Endodermal cell (in vitro differentiated cells): ENCODE results near the gene TRIM50. TPM values are rescaled to one million over a fixed set of nuclear protein-coding genes. Genes with fewer than 3 reads are reported as not detected.

Experiments used
- DNase-seq: peaks from one replicate; pipeline ENCODE4 v3.0.0-alpha.2; 2017
- H3K27ac ChIP-seq: 2 replicates; pipeline ENCODE4 v1.5.1; 2013; ENCODE audit warnings: mild to moderate bottlenecking, low read depth, low read length, moderate library complexity
- H3K27me3 ChIP-seq: 2 replicates; pipeline ENCODE4 v1.6.1; 2013; ENCODE audit warnings: mild to moderate bottlenecking, low read length, moderate library complexity; ENCODE audit not compliant: insufficient read depth, control insufficient read depth, poor library complexity, severe bottlenecking
- H3K36me3 ChIP-seq: 2 replicates; pipeline ENCODE4 v1.7.0; 2013; ENCODE audit warnings: mild to moderate bottlenecking, low read length, moderate library complexity; ENCODE audit not compliant: control insufficient read depth, insufficient read depth
- H3K4me1 ChIP-seq: one replicate; pipeline ENCODE4 v1.7.0; 2013; ENCODE audit warnings: low read length; ENCODE audit not compliant: control insufficient read depth, insufficient read depth
- H3K4me3 ChIP-seq: 2 replicates; pipeline ENCODE4 v1.5.1; 2013; ENCODE audit warnings: mild to moderate bottlenecking, low read length, moderate library complexity
- H3K9ac ChIP-seq: 2 replicates; pipeline ENCODE4 v1.6.1; 2013; ENCODE audit warnings: mild to moderate bottlenecking, low read length, moderate library complexity; ENCODE audit not compliant: poor library complexity, severe bottlenecking; ENCODE audit errors: extremely low read depth
- H3K9me3 ChIP-seq: 2 replicates; pipeline ENCODE4 v1.6.1; 2013; ENCODE audit warnings: mild to moderate bottlenecking, low read length, moderate library complexity; ENCODE audit not compliant: control insufficient read depth
- H3K27ac Mint-ChIP-seq: 2 replicates; pipeline ENCODE4 v1.8.0; 2020; ENCODE audit warnings: mixed read lengths
- H3K27me3 Mint-ChIP-seq: 2 replicates; pipeline ENCODE4 v1.8.0; 2021; ENCODE audit warnings: mild to moderate bottlenecking, mixed read lengths; ENCODE audit not compliant: insufficient read depth
- H3K36me3 Mint-ChIP-seq: 2 replicates; pipeline ENCODE4 v1.8.0; 2020; ENCODE audit warnings: low read depth, mixed read lengths
- H3K4me1 Mint-ChIP-seq: 2 replicates; pipeline ENCODE4 v1.8.0; 2020; ENCODE audit warnings: mixed read lengths
- H3K4me3 Mint-ChIP-seq: 2 replicates; pipeline ENCODE4 v1.8.0; 2020; ENCODE audit warnings: mild to moderate bottlenecking, moderate library complexity, mixed read lengths
- H3K9me3 Mint-ChIP-seq: 2 replicates; pipeline ENCODE4 v1.8.0; 2020; ENCODE audit warnings: mild to moderate bottlenecking, mixed read lengths
- WGBS, 2 experiments: methylation state at CpG; one replicate each; pipeline versions ENCODE4 v1.1.5 to v1.1.7; 2013; ENCODE audit warnings: missing lambda C conversion rate in 2 of 2, mixed read lengths in 1 of 2; ENCODE audit not compliant: insufficient coverage in 1 of 2, insufficient read length in 1 of 2; 5-methylcytosine and 5-hydroxymethylcytosine counted together
- total RNA-seq, 2 donors: library from RNA; stranded (reverse); fragmentation: NEBNext Ultra II Directional in 1 of 2; extraction: Animal tissue kit (Norgen Biotek cat#: 25700) in 1 of 2; gene quantifications; 2 replicates in 1 of 2; 3 replicates in 1 of 2; pipeline ENCODE4 v1.2.1, GENCODE V29; 2021
- TF ChIP-seq, protein P1 (sequence below): fragments of 200-600 bp; sonication (generic); conservative IDR thresholded peaks from 2 replicates; pipeline ENCODE4 v1.5.0; 2021; ENCODE audit warnings: antibody characterized with exemption, mild to moderate bottlenecking

The TRIM50 gene
- total RNA-seq, 2 donors from 2014 or later = 0.24 to 0.33 TPM

- Histone ChIP-seq H3K36me3 (no peaks in the 10 kb centered on the region), H3K4me3 (no peak overlapping the region), H3K9ac (no peak overlapping the region), H3K9me3 (peaks cover 10% of the 10 kb centered on the region), H3K27me3 (no peaks in the 10 kb centered on the region), H3K27ac (no peak overlapping the region), H3K4me1 (peaks cover 6% of the 10 kb centered on the region)
- no peaks in the 10 kb centered on the region for H3K36me3 Mint-ChIP-seq
- H3K27ac Mint-ChIP-seq = peak overlapping the region; percentile 20
- peak; percentile 49 for DNase-seq
- peaks cover 17% of the 10 kb centered on the region for H3K4me1 Mint-ChIP-seq
- H3K9me3 Mint-ChIP-seq = peaks cover 7% of the 10 kb centered on the region
- no peaks in the 10 kb centered on the region for H3K27me3 Mint-ChIP-seq
- WGBS, 2 experiments = 75 to 84% methylated on average over 6 of the region's 6 CpGs
- TF ChIP-seq, protein P1, sequence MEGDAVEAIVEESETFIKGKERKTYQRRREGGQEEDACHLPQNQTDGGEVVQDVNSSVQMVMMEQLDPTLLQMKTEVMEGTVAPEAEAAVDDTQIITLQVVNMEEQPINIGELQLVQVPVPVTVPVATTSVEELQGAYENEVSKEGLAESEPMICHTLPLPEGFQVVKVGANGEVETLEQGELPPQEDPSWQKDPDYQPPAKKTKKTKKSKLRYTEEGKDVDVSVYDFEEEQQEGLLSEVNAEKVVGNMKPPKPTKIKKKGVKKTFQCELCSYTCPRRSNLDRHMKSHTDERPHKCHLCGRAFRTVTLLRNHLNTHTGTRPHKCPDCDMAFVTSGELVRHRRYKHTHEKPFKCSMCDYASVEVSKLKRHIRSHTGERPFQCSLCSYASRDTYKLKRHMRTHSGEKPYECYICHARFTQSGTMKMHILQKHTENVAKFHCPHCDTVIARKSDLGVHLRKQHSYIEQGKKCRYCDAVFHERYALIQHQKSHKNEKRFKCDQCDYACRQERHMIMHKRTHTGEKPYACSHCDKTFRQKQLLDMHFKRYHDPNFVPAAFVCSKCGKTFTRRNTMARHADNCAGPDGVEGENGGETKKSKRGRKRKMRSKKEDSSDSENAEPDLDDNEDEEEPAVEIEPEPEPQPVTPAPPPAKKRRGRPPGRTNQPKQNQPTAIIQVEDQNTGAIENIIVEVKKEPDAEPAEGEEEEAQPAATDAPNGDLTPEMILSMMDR = no peak
- no peak overlapping the region for H3K4me3 Mint-ChIP-seq
Observed at GRCh38 chr7:73353243-73353642, 25.4 kb upstream of the TRIM50 start.

GRCh38 chr7:73352784-73353183, 24.9 kb upstream of the TRIM50 start:
- H3K4me1 ChIP-seq = peaks cover 6% of the 10 kb centered on the region
- H3K4me3 ChIP-seq = no peak overlapping the region
- no peak overlapping the region for H3K27ac ChIP-seq
- H3K27ac Mint-ChIP-seq = peak overlapping the region; percentile 20
- H3K9ac ChIP-seq = no peak overlapping the region
- H3K4me3 Mint-ChIP-seq = no peak overlapping the region
- no peak for DNase-seq
- peaks cover 10% of the 10 kb centered on the region for H3K9me3 ChIP-seq
- H3K27me3 Mint-ChIP-seq = no peaks in the 10 kb centered on the region
- no peaks in the 10 kb centered on the region for H3K36me3 ChIP-seq
- TF ChIP-seq, protein P1 = no peak
- no peaks in the 10 kb centered on the region for H3K36me3 Mint-ChIP-seq
- 93 to 94% methylated on average over 3 of the region's 3 CpGs for WGBS, 2 experiments
- H3K9me3 Mint-ChIP-seq = peaks cover 7% of the 10 kb centered on the region
- peaks cover 13% of the 10 kb centered on the region for H3K4me1 Mint-ChIP-seq
- no peaks in the 10 kb centered on the region for H3K27me3 ChIP-seq

DNA sequence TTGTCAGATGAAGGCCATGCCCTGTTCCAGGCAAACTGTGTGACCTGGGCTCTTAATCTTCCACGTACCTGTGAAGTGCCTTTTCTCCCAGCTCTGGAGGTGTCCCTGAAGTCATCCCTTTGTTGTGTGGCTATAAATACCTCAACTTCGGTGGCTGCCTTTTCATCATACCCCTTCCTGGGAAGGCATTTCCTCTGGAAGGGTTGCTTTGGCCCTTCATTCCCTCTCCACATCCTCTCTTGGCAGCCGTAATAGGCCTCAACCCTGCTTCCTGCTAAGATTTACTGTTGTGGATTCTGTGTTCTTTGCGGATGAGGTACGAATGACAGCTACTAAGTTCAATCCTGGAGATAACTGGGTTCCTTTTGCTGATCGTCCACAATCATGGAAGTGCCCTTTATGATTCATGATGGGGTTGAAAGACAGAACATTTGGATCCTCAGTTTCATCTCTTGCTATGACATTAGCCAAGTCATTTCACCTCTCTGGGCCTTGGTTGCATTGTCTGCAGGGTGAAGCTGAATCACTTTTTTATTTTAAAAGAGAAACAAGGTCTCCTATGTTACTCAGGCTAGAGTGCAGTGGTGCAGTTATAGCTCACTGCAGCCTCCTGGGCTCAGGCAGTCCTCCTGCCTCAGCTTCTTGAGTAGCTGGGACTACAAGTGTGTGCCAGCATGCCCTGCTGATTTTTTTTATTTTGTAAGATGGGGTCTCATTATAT, 23.7 kb upstream of the TRIM50 start:
- H3K27me3 ChIP-seq = no peaks in the 10 kb centered on the region
- Mint-ChIP-seq H3K36me3 (no peaks in the 10 kb centered on the region), H3K4me3 (no peak overlapping the region), H3K4me1 (peaks cover 13% of the 10 kb centered on the region), H3K27me3 (no peaks in the 10 kb centered on the region), H3K9me3 (peaks cover 7% of the 10 kb centered on the region), H3K27ac (no peak overlapping the region)
- no peak overlapping the region for H3K9ac ChIP-seq
- H3K4me1 ChIP-seq = peaks cover 6% of the 10 kb centered on the region
- peaks cover 10% of the 10 kb centered on the region for H3K9me3 ChIP-seq
- no peak overlapping the region for H3K27ac ChIP-seq
- 56 to 59% methylated on average over 5 to 6 of the region's 6 CpGs for WGBS, 2 experiments
- H3K36me3 ChIP-seq = no peaks in the 10 kb centered on the region
- peak; percentile 78 for DNase-seq
- TF ChIP-seq, protein P1 = no peak
- no peak overlapping the region for H3K4me3 ChIP-seq
